D341Med (cell line): ENCODE results near the gene TRA2B.

Experiments used
- DNase-seq: peaks from one replicate; pipeline ENCODE4 v3.0.0; 2012; ENCODE audit warnings: low spot score

The TRA2B gene

GRCh38 chr3:185867650-185868049 lies 70.2 kb downstream of the TRA2B start:
- DNase-seq = no peak

DNA sequence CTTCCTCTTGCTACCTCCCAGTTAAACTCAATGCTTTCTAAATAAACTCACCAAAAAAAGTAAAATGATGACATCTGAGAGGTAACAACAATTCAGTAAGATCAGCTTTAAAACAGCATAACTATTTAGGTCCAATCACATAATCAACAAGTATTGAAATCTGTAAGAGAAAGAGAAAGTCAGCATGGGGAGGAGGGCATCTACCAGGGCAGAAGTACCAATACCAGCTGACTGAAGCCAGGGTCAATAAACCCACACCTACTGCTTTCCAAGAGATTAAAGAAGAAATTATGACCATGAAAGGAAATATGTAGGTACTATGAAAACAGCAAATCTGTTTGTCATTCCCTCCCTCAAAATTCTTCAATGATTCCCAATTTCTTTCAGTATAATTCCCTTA lies 70.8 kb downstream of the TRA2B start:
- no peak for DNase-seq

DNA sequence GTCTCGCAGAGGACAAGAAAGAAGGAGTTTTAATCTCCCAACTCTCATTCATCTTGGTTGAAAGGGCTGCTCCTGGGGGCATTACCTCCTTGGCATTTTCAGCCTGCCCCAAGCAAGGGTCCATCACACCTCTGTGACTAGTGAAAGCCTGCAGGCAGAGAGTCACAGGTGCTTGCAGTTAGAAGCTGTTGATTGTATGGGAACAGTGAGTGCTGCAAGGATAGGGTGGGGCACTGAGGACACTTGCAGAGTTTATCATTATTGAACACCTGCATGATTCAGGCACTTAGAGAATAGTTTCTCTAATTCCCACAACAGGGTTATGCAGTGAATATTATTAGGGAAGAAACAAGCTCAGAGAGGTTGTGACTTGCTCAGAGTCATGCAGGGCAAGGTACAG lies 71.3 kb downstream of the TRA2B start:
- DNase-seq = no peak
